SKM-1 treated with dmso at 0.1 percent for 144 hours (cell line): ENCODE data around the gene MGA.
A peak's percentile ranks its signal among the peaks of the same experiment; 100 is the strongest.
"Not testable (repeated sequence)": the region's sequence is repeated elsewhere in the genome, so short reads cannot be mapped to it uniquely, and the experiment has no call there.

Experiments
- DNase-seq: peaks from one replicate; lab custom pipeline; 2025; ENCODE audit not compliant: unreplicated experiment; lab: John Stamatoyannopoulos, UW

MGA gene

GRCh38 chr15:41713047-41713446 is 52.8 kb downstream of the MGA start:
- DNase-seq: no peak

DNA sequence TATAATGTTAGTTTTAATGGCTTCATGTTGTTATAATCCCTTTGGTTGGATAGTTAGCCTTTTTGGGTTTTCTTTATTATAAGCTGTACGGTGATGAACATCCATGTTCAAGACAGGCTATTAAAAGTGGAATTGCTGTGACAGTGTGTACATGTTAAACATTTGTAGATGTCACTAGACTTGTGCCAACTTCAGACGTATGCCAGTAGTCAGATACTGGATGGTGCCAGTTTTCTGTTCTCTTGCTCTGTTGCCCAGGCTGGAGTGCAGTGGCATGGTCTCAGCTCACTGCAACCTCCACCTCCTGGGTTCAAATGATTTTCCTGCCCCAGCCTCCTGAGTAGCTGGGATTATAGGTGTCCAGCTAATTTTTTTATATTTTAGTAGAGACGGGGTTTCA is 54.1 kb downstream of the MGA start:
- DNase-seq: no peak

- no peak for DNase-seq
Observed at GRCh38 chr15:41716864-41717263, 56.7 kb downstream of the MGA start.

GRCh38 chr15:41727143-41727542 is 66.9 kb downstream of the MGA start:
- no peak for DNase-seq

DNA sequence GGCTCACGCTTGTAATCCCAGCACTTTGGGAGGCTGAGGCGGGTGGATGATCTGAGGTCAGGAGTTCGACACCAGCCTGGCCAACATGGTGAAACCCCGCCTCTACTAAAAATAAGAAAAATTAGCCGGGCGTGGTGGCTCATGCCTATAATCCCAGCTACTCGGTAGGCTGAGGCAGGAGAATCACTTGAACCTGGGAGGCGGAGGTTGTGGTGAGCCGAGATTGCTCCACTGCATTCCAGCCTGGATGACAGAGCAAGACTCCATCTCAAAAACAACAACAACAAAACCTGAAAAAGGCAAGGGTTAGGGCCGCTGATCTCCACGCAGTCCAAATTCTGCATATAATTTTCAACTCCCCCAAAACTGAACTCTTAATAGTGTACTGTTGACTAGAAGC is 67.9 kb downstream of the MGA start:
- DNase-seq: not testable (repeated sequence)

DNA sequence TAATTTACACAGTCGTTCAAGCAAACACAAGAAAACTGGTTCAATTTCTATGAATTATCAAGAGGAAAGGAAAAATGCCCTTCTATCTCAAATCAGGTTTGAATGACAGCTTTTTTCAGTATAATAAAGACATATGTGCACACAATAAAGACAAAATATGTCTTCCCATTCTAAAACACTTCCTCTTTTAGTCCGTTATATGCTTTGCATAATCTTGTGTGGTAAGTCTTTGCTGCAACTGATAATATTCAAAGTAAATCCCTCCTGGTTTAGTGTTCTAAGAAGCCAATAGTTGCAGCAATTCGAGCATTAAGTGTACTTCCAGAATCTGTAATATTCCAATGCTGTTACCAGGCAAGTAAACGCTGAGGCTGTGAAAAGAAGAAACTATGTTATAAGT is 70.3 kb downstream of the MGA start:
- peak; percentile 72 for DNase-seq

DNA sequence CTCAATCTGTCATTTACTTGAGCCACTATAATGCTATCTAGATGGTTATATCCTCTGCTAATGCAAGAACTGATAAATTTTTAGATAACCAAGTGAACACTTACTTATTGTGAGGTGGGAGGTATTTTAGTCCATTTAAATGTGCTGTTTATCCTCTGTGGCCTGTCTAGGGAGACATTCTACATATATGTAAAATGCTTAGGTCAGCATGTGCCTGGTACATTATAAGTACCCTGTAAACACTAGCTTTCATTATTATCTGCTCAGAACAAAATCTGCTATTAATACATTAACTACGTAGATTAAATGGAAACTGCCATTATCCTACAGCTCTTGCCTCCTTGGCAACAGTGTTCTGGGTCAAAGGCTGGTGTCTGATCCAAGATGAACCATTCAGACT is 72.3 kb downstream of the MGA start:
- no peak for DNase-seq

DNA sequence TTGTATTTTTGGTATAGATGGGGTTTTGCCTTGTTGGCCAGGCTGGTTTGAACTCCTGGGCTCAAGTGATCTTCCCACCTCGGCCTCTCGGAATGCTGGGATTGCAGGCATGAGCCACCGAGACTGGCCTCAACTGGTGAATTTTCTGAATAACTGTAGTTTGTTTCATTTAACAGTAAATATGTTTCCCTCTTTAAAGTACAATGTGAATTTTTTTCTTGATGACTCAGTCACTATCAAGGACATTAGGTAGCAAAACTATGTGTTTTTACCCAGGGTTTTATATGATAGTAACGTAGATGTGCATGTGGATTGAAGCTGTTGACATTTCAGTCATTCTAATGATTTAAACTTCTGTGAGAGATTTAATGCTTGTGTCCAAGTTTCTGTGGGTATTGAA is 73.9 kb downstream of the MGA start:
- DNase-seq: no peak

DNA sequence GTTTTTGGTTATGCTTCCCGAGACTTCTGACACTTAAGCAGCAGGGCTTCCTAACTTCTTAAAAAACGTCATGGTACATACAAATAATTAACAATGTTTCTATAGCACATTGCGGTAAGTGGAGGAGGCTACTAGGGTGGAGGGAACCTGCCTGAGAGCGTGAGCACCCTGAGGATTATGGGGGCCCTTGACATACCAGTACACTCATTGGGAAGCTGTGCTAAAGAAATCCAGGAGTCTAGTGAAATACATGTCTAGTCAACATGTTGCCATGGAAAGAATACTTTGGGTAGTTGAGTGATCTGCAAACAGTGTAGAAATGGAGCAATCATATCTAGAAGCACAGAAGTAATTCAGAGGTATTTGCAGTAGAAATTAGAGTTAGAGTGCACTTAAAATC is 74.8 kb downstream of the MGA start:
- no peak for DNase-seq

GRCh38 chr15:41735492-41735891 is 75.3 kb downstream of the MGA start:
- not testable (repeated sequence) for DNase-seq

- no peak for DNase-seq
Observed at GRCh38 chr15:41746802-41747201, 86.6 kb downstream of the MGA start.

DNA sequence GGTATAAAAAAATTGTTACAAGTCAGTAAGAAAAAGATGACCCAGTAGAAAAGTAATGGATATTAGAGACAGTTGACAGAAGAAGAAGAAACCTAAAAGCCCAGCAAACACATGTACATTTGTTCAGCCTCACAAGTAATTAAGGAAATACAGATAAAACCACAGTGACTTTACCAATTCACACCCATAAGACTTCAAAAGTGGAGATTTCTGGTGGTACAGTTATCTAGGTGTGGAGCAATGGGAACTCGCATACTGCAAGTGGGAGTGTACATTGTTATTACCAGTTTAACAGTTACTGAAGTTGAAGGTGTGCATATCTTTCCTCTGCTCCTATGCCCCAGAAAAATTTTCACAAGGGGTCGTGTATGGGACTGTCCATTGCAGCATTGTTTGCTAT is 96.0 kb downstream of the MGA start:
- DNase-seq: no peak

DNA sequence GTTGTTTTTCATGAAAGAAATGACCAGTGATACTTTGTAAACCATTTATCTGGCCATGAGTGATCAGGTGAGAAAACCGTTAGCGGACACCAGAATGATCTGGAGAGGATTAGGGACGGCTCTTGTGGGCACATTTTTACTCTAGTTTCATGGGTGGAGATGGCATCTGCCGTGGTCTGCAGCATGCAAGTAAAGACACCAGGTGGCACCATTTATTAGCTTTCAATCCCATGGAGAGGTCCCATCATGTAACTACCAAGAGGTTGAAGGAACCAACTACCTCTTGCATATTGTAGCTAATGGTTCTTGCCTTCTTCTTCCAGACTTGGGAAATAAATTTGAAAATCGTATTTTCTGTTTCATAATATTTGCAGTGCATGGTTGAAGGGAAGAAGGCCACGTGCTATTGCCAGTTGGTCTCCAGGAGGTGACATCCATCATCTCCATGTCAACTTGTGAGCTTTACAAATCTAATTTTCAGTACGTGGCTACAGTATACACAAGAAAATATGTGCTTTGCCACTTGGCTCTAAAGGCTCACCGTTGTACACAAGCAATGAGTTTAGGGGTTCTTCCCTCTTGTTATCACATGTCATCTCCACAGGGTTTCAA is 112.6 kb downstream of the MGA start:
- DNase-seq: peak; percentile 51

- no peak for DNase-seq
Observed at GRCh38 chr15:41773332-41773728, 113.1 kb downstream of the MGA start.

DNA sequence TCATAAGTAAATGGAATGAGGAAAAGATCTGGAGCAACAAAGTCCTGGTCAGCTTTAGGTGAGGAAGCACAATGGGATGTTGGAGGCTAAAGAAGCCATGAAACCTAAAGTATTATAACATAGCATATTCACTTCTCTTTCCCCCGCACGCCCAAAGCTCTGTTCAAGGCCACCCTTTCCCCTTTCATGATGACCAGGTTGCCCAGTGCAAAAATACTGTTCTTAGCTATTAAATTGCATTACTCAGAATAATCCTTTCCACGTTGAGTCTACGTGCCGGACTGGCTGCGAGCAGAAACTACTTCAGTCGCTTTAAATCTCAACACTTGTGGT is 113.5 kb downstream of the MGA start:
- DNase-seq: no peak

GRCh38 chr15:41774062-41774881 is 114.1 kb downstream of the MGA start, which contains the start of gene MAPKBP1:
TSS of gene MAPKBP1 (plus strand) at chr15:41774484. CDS start at chr15:41775276, 792 bp downstream.
- DNase-seq: peak; percentile 95

- DNase-seq: peak; percentile 61
Observed at GRCh38 chr15:41774882-41775417, 114.7 kb downstream of the MGA start.

DNA sequence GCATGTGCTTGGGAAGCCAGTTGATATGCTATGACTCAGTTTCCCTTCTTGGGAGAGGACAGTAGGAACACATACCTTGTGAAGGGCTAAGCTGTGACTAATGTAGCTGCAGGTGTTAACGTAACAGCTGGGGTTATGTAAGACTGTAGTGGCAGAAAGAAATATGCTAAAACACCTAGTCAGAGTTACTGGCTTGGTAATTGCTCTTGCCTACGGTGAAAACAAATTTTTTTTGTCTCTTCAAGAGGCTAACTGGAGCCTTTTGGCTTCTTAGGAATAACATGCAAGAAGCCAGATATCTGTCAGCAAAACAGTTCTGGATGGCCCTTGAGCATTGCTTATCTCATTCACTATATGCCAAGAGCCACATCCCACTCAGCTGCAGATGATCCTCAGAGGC is 115.4 kb downstream of the MGA start:
- DNase-seq: no peak

DNA sequence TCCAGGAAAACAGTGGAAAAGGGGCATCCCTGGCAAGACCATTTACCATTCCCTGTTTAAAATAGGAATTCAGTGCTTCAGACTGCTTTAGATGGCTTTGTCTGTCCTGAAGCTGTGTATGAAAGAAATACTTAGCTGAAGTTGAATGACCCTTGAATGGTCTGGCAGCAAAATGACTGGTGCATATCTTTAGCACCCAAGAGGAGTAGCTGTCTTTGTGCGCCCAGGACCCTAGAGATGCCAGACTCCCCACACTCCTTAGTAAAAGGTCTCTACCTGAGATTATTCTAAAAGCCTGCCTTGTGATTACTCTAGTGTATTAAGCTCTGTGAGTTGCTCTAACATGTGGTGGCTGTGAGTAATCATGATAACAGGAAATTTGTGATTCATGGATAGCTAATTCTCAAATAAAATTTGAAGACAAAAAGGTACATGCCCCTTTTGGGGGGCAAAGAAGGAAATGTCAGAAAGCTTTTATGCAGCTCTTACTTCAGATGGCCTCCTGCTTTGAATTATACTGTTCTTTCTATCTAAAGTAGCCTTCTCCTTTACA is 117.3 kb downstream of the MGA start:
- no peak for DNase-seq

- DNase-seq: no peak
Observed at GRCh38 chr15:41778521-41778920, 118.3 kb downstream of the MGA start.

- no peak for DNase-seq
Observed at GRCh38 chr15:41779662-41780157, 119.5 kb downstream of the MGA start.

GRCh38 chr15:41780266-41780665 is 120.1 kb downstream of the MGA start:
- DNase-seq: no peak
